ENCODE results near the gene PTPRM.

Gene PTPRM

DNA sequence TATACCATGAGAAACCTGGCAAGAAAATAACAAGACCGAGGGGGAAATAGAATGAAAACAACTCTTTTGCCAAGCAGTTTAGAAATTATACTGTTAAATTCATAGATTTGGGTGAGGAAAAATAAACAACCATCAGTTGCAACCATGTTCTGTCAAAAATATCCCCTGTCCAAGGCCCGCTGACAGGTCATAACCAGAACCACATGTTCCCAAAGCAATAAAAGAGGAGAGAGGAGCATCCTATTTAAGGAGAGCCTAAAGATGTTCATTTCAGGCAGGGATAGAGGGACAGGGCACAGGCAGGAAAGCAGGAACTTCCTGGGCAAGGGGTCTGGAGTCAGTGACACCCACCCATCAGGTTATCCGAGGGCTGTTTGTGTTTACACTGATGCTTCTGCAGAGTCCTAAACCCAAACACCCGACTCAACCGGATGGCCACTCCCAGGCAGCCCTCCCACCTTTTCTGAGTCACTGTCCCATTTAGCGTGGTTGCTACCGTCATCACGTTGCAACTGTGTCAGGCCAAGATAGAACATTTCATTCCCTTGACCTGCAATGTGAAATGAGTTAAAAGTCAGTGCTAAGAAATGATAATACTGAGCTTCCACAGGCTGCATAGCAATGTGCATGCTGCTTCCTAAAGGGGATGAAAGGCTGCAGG is 573.9 kb downstream of the PTPRM start:
- DNase-seq: no peak

DNA sequence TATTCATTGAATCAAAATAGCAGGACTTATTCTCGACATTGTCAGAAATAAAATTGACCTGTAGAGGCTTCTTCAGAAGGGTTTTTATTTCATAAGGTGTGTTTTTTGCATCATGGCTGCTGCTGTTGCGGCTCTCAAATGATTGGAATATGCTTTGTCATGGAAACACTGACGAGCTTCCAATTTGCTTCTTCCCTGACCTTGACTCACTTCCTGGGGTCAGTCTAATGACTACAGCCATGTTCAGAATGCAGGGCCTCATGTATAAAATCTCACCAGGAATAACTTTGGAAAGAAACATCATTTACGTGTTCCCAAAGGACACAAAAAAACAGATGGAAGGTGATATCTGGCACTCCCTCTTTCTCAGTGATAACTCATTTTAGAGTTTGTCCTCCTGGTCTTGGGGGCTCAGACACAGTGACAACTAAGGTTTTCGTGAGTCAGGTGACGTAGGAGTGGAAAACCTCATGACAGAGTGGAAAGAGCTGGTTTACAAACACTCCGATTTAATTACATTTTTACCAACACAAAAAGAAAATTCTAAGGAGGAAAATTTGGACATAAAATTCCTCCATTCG is 575.1 kb downstream of the PTPRM start:
- no peak for DNase-seq

DNA sequence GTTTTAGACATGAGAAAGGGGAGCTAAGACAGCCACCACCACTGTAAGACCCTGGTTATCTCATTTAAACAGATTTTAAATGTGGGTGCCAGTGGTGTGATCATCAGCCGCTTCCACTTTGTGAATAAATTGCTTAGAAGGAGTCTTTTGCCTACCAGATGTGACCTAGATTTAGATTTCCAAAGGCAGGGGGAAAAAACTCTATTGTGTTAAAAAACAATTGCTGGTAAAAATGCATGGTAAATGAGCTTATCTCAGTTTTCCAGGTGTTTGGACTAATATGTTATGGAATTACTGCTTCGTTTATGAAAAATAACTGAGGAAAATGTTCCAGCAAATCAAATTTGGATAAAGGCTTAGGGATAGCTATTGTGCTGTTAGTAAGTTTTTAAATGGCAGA is 575.8 kb downstream of the PTPRM start:
- DNase-seq: no peak

DNA sequence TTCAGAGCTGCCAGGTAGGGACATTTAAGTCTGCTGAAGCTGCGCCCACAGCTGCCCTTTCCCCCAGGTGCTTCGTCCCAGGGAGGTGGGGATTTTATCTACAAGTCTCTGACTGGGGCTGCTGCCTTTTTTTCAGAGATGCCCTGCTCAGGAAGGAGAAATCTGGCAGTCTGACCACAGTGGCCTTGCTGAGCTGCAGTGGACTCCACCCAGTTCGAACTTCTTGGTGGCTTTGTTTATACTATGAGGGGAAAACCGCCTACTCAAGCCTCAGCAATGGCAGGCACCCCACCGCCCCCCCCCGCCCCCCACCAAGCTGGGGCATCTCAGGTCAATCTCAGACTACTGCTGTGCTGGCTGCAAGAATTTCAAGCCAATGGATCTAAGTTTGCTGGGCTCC is 584.1 kb downstream of the PTPRM start:
- DNase-seq: no peak

DNA sequence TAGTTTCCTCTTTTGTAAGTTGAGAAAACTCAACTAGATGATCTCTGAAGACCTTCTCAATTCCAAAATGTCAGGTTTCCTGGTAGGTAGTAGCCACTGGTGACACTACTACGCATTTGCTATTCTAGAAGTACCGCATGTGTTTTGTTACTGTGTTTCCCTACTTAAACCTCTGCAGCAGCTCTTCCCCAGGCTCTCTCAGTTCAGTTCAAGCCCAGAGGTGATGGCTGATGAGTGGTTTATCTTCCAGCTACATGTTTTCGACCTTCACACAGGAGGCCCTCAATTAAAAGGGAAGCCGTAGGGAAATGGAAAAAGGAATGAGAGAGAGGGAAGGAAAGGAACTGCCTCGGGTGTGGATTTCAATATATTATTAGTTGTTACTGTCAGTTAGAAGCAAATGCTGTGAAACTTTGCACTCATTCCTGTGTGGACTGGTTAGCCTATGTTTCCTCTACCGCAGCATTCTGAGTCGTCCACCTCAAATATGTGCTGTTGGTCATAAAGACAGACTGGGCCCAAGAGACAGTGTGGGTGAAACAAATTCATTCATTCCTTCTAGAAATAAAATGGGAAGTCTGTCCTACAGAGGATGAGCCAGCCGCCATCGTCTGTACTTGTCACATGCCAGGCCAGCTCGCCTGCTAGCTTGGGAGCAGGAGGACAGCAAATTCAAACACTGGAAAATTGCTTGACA is 586.9 kb downstream of the PTPRM start:
- DNase-seq: no peak

DNA sequence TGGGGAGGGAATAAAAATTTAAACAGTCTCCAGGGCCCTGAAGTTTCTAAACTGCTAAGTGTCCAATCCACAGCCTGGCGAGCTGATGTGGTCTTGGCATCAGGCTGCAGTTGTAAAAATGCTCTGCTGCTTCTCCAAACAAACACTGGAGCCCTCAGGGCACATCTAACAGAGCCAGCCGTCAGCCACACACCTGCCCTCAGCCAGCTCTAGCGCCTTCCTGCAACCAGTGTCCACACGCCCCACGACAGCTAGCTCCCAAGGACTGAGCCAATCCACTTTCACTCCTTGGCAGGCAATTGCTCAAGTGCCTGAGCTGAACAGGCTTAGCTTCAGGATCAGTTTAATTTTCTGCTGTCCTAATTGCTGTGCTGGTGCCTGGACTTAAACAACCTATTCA is 595.7 kb downstream of the PTPRM start:
- no peak for DNase-seq

DNA sequence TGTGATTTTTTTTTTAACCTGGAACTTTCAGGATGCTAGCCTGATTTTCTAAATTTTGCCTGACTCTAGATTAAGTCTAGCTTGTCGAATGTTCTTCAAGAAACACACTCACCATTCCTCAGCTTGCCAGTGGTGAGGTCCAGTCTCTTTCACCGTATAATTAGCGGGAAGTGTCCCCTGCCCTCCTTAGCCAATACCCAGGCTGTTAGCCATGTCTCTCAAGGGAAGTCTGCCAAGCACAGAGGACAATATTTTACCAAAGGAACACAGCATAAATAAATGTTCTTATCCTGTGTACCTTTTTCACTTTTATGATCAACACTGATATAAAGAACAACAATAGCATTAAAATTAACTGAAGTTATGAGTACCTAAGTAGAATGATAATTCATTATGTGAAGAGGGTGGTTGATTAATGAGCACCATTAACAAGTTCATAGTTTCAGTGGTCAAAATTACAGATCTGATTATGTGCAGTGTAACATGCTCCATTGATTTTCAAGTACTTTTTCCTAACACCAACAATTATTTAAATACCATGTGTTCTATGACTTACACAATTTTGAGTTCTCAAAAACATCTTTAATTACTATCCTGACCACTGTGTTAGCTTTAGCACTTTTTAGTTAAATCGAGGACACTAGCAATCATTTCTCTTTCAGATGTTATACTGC is 596.3 kb downstream of the PTPRM start:
- DNase-seq: no peak

DNA sequence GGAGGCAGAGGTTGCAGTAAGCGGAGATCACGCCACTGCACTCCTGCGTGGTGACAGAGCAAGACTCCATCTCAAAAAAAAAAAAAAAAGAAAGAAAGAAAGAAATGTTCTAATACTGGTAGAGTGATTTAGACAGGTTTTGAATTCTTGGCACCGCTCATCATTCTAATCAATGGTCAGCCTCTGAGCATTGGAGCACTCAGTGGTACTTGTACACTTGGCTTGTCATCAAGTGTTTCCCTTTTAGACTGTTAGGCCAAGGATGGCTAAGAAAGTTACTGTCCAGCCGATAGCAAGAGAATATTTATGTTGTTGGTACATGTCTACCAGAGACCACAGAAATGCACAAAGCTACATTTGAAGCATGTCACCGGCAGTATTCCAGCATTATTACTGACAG is 598.0 kb downstream of the PTPRM start:
- no peak for DNase-seq

DNA sequence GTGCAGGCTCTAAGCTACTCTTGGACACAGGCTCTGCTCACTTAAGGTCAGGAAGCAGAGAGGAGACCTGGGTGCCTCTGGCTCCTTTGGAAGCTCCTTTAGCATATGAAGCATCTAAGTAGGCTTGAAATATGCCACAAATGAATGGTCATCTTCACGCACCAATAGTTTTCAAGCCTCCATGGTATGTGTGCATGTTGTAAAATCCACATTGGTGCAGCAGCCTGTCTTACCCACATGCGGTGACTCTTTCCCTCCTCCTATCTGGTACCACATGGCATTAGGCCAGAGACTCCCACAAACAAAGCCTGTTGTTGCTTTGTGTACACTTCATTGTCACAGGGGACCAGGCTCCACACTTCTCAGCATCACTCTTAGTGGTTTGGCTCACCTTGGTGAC is 599.9 kb downstream of the PTPRM start:
- DNase-seq: no peak

DNA sequence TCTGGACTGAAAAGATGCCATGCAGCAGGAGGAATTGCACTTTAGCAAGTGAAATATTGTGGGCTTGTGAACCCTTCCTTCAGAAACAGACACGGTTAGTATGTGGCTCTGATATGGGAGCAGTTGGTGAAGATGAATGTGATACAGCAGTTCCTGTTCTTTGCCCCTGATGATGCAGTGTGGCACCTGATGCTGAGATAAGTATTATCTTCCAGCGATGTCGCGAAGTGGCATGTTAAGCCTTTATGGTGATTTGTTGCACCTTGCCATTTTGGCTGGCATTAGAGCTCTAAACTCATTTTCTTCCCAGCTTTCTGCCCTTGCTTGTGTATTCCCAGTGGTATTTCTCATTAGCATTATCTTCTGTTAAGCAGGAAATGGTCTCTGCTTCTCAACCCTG is 600.6 kb downstream of the PTPRM start:
- no peak for DNase-seq

DNA sequence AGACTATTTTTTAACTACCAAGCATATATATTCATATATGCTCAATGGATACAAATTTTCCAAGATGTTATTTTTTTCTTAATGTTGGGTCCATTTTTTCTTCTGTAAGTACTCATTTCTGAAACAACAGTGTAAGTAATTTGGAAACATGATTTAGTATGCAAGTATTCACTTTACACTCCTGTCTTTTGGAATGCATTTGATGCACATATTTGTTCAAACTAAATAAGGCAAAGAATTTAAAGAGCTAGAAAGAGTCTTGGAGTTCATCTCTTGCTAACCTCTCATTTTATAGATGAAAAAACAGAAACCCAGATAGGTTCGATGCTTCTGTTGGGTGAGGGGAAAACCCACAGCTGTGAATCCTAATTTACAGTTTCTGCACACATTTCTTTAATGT is 602.6 kb downstream of the PTPRM start:
- no peak for DNase-seq

DNA sequence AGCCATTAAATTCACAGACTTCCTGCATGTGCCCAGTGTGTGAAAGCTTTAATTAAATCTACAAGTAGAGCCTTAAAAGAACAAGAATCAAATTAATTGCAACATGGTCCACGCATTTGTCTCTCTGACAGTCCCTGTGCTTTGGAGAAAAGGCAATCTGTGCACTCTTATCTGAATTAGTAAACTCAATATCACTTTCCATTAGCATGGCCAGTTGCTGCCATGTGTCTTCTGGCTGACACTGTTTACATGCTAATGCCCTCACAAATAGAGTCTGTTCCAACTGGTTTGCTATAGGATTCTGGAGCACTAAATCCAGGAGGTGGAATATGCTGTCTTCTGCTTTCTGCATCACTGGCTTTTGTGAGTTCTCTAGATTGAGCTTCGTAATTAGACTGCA is 607.7 kb downstream of the PTPRM start:
- DNase-seq: no peak

DNA sequence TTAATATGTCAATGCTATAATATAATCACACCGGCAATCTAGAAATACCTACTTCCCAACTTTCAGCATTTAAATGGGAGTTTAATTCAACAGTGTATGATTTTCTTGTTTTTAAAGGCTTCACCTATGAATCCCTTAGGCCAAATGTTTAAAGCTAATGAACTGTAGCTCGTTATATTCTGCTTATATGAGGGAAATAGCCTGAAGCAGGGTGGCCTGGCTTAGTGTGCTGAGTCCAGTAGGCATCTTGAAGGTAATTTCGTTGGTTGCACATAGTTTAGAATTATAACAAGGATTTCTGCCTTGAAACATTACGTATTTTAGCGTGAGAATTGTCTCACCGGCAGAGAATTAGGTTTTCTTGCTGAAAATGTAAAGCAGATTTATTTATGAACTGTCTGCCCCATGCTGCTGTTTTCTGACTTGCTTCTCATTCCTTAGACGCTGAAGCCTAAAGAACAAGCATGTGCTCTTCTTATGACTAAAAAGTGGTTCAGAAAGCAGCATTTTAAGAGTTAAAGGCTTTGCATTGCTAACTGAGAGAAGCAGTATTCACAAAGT is 608.5 kb downstream of the PTPRM start:
- no peak for DNase-seq

DNA sequence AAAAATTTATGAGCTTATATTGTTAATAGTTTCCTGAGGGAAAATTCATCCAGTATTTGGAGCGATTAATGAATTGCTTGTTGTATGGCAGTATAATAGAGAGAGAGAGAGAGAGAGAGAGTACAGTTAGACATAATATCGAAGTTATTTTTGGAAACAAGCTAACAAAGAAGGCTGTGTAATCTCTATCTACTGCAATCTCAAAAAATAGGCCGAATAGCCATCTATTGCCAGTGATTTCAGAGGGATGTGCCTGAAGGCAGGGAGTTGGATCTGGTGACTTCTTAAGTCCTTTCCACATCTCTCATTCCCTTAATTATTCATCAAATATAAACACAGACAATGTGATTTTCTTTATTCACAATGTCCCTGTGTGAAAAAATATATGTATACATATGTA is 609.0 kb downstream of the PTPRM start:
- no peak for DNase-seq

DNA sequence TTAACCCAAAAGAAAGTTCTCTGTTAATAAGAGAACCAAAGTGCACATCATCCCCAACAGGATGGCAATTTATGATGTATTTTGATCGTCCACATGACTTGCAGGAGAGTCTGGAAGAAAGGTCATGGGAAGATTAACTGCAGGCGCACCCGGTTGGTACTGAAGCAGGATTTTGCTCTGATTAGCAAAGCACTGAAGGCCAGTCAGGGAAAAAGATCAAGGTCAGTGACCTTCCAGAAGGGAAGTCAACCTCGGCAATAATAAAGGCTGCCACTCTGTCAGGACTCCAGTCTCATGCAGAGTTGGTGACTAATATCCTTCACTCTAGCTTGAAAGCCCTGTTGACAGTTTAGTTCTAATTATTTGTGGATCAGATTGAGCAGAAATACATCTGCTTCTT is 609.4 kb downstream of the PTPRM start:
- DNase-seq: no peak

DNA sequence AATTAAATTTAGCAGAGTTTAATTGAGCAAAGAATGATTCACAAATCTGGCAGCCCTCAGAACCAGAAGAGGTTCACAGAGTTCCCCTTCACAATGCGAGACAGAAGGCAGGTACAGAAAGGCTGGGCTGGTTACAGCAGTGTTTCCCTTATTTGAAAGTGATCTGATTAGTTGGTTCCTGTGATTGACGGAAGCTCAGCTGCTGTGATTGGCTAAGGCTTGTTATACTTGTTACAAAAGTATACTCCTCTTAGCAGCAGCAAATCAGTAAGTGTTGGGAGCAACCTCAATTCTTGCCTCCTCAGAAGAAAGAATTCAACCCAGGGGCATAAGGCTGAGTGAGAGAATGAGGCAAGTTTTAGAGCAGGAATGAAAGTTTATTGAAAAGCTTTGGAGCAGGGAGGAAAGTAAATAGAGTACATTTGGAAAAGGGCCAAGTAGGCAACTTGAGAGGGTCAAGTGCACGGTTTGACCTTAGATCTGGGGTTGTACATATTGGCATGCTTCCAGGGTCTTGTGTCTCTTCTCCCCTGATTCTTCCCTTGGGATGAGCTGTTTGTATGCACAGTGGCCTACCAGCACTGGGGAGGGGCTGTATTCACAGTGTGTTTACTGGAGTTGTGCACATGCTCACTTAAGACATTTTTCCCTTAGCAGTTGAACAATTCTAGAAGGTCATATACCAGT is 610.4 kb downstream of the PTPRM start:
- no peak for DNase-seq

DNA sequence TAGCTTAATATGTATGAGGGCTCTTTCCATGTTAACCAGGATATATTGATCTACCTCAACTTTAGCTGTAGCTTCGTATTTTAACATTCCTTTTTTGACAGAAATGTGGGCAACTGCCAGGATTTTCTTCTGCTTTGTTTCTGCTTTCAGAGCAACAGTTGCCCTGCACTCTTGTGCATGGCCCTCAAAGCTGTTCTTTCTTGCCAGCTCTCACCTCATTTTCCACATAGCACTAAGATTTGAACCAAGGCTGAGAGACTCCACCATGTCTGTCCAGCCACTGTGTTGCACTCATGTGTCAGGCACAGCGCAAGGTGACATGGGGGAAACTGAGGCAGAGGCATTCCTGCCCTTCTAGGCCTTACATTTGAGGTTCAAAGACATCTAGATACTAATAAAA is 619.3 kb downstream of the PTPRM start:
- no peak for DNase-seq

DNA sequence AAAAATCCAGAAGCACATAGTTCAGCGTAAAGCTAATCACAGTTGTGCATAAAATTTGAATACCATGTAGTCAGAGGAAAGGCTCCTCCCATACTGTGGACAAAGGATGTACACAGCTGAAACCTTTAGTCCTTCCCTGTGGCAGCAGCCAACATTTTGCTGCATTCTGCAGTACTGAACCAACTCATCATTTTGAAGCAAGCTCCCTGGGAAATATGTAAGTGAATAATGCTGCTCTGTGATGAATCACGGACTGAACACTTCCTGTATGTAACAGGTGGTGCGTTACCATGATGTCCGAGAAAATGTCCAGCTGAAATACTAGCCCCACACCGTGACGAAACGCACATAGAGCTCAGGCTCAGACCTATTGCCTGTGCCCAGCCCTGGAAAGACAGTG is 621.1 kb downstream of the PTPRM start:
- no peak for DNase-seq

DNA sequence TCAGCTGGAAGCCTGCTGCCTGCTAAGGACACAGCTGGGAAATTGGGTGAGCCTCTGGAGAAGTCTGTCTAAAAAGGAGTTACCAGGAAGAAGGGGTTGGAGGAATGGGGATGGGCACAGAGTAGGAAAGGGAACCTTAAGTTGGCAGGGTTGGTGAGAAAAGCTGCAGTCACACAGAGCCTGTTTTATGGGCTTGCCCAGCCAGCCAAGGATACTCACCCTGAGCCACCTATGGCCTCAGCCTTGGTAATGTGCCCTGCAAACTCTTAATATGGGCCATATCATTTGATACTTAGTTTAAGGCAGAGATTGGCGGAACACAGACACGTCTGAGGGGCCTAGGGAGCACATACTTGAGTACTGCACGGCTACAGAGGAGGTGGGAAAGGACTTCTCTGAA is 623.9 kb downstream of the PTPRM start:
- no peak for DNase-seq

DNA sequence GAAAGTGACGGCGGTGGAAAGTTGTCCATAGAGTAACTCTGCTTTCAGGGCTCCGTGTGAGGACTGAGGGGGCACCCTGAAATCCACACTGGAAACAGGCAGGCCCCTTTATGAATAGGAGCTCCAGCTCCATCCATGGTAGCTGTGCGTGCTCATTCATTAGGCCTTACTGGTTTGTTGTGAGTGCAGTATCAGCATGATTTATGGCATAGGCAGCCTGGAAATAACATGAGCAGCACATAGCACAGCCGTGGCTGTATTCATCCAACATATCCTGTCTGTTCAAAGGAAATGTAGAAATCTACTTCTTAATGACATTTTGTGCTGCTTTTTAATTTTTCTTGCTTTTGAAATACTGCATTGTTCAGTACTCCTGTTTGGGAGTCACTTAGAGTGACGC is 627.3 kb downstream of the PTPRM start:
- no peak for DNase-seq

DNA sequence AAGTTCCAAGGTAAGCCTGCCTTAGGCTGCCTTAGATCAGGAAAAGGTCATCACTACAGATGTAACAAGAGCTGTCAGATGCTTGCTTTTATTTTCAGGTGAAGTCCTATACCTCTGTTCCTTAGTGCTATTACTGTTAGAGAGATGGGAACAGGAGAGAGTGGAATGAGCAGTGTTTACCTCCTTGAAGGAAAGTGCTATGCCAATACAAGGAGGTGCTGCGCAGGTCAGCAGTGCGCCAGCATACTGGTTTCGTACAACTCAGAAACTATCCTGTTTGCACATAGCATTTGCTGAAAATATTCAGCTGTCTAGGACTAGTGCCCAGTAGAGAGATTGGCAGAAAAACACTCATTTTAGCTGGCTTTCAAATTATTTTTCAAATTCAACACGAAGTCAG is 629.1 kb downstream of the PTPRM start:
- no peak for DNase-seq

DNA sequence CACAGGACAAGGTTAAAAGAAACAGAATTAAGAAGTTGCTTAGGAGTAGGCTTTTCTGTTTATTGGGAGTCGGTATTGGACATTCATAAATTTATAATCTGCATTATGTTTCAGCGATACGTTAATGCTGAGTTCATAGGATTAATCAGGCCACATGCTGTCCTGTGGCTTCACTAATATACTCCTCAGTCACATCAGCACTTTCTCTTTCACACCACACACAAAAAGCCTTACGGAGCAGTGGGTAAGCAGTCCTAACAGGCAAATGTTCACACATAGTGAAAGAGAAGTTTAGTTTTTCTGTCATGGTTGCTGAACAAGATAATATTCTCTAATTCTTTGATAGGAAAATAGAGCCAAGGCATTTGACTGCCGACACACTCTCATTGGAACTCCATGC is 630.4 kb downstream of the PTPRM start:
- DNase-seq: no peak

DNA sequence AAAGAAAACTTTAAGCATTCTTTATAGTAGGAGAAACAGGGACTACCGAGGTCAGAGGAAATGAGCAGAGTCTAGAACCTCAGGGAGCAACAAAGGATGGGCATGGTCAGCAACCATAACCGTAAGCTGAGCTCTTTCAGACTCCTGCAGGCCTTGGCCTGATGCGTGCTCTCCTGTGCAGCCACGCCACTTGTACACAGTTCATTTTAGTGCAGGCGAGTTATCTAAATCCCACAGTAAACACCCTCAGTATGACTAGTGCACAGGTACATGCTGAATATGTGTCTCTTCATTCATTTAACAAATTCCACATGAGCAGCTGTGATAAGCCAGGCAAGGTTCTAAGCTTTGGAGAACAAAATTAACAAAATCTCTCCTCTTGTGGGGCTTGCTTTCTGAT is 640.9 kb downstream of the PTPRM start:
- DNase-seq: no peak
